Stimulated activated CD4-positive, alpha-beta T cell treated with anti-CD3 and anti-CD28 coated beads, TNF-alpha, amount 100 ng/mL, for 1 hour (primary cell): ENCODE measurements around the gene CASP2.

Experiments
- DNase-seq, 3 donors: peaks; one replicate each; pipeline ENCODE4 v3.0.0-alpha.2; 2020; ENCODE audit warnings: low read depth in 3 of 3, low spot score in 1 of 3

CASP2 gene

DNA sequence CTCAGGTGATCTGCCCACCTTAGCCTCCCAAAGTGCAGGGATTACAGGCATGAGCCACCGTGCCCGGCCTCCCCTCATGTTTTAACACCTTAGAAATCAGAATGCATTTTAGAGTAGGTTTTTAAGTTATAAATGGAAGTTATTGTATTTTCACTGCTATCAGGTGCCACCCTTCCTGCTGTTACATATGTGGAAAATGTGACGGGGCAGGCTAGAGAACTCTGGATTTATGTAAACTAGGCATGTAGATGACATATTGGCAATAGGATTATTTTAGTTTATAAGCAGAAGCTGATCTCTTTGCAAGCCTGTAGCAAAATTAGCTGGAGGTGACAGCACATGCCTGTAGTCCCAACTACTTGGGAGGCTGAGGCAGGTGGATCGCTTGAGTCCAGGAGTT lies 2.1 kb downstream of the CASP2 start:
- no peak for DNase-seq

DNA sequence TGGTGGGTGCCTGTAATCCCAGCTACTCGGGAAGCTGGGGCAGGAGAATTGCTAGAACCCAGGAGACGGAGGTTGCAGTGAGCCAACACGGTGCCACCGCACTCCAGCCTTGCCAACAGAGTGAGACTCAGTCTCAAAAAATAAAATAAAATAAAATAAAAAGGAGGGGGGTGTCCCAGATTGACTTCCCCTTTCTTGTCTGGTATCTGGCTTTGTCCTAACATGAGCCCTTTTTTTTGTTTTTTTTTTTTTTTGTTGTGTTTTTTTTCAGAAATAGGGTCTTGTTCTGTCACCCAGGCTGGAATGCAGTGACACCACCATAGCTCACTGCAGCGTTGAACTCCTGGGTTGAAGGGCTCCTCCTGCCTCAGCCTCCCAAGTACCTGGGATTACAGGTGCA lies 4.7 kb downstream of the CASP2 start:
- no peak for DNase-seq

DNA sequence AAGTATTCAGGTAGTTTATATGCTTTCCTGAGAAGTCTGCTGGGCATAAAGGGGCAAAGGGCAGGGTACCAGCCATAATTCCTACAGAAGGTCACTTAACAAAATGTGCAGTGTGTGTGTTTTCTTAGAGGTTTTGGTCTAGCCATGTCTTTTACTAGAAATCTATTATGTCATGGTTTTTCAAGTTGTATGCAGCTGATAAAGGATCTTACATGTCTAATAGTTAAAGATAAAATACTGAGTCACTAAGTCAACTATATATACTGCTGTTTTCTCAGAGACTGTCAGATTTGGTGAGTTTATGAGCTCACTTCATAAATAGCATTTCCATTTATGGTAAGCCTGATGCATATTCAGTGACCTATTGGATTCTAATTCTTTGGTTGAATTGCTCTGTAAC lies 7.7 kb downstream of the CASP2 start:
- no peak for DNase-seq

DNA sequence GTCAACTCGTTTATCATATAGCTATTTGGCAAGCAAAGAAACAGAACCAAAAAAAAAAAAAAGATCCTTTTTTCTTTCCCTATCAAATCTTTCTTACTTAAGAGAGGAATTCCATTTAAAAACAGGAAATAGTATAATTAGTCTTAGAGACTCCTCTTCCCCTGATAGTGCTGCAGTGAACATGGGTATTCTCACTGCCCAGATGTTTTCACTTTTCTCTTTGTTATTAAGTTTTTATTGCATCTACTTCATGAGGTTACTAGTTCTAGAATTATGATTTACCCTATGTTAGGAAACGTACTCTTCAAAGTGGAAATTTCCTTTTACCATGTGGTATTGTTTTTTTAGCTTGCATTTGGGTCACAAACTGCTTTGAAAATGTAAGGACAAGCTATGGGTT lies 8.5 kb downstream of the CASP2 start:
- no peak for DNase-seq

GRCh38 chr7:143299346-143299745 lies 11.2 kb downstream of the CASP2 start:
- DNase-seq: no peak

DNA sequence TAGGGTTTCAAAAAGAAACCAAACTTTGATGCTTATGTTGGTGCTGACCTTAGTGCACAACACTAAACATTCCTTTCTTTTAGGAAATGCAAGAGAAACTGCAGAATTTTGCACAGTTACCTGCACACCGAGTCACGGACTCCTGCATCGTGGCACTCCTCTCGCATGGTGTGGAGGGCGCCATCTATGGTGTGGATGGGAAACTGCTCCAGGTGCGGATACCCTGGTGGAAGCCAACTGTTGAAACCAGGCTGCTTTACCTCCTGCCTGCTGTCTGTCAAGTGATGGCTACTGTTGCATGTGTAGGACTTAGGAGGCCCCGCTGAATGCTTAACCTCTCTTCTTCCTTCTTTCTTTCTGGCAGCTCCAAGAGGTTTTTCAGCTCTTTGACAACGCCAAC lies 11.7 kb downstream of the CASP2 start:
- DNase-seq: peak; percentile 34 to 43 (median 42)

DNA sequence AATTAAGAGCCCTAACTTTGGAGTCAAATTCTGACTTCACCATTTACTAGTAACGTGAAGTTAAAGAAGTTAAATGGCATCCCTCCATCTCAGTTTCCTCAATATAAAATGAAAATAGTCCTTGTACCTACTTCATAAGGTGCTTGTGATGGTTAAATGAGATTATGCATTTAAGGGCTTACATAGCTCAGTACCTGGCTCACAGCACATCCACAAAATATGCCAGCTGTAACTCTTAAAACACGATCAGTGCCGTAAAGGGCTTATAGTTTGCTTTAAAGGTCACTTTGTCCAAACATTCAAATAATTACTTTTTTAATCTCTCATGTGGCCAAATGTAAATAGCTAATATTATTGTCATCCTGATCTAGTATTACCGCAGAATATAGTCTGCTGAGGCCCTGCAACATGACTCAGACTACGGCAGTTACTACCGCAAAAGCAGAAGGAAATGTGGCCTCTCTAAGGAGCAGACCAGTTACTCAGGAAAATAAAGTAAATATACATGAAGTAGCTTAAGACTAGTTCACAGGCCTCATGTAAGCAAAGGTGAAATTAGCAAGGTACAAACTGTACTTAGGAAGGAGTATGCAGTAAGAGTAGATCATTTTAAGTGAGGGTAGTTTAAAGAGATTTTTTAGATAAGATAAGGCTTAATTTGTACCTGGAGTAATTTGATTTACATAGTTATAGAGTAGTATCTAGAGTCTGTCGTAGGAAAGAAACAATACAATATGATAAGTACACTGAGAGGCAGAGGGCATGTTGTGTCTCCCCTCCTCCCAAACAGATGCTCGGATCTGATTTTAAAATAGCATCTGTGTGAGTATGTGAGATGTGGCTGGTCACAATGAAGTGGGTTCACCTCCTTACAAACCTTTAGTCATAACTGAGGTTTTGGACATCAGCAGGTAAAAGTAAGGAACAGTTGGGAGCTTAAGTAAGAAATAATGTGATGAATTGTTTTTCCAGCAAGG lies 13.1 kb downstream of the CASP2 start:
- no peak for DNase-seq

GRCh38 chr7:143303733-143304132 lies 15.6 kb downstream of the CASP2 start:
- DNase-seq: no peak

GRCh38 chr7:143304938-143305337 lies 16.8 kb downstream of the CASP2 start:
- no peak for DNase-seq

DNA sequence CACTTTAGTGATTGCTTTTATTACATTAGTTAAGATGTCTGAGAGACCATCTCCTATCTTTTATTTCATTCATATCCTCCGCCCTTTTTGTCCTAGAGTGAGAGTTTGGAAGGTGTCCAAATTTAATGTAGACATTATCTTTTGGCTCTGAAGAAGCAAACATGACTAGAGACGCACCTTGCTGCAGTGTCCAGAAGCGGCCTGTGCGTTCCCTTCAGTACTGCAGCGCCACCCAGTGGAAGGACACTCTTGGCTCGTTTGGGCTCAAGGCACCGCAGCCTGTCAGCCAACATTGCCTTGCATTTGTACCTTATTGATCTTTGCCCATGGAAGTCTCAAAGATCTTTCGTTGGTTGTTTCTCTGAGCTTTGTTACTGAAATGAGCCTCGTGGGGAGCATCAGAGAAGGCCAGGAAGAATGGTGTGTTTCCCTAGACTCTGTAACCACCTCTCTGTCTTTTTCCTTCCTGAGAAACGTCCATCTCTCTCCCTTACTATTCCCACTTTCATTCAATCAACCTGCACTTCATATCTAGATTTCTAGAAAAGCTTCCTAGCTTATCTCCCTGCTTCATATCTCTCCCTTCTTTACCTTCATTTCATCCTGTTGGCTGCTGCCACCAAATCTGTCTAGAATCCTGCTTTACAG lies 17.4 kb downstream of the CASP2 start:
- peak; percentile 27 to 65 (median 35) for DNase-seq

- DNase-seq: no peak
Observed at GRCh38 chr7:143308632-143309031, 20.5 kb downstream of the CASP2 start.

- no peak for DNase-seq
Observed at GRCh38 chr7:143314127-143314526, 26.0 kb downstream of the CASP2 start.

GRCh38 chr7:143315776-143316175 lies 27.6 kb downstream of the CASP2 start, which contains the start of gene CLCN1:
CLCN1 (plus strand) TSS chr7:143316111; CDS start chr7:143316213, 102 bp downstream.
- DNase-seq: no peak

DNA sequence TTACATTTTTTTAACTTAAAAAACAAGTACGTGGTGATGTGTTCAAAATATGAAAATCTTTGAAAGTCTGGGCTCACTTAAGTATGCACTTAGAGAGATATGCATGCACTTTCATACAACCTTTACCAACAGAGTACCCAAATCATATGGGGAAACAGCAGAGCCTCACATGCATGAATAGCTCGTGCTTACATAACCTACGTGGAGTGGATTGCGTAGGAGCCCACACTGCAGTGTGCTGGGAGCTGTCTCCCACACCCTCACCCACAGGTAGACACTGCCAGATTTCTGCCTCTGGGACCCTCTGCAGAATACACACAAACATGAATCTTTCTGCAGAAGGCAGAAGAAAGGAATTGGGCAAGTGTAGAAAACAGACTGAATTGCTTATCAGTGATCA lies 28.3 kb downstream of the CASP2 start:
- DNase-seq: no peak

- DNase-seq: no peak
Observed at GRCh38 chr7:143318661-143319060, 30.5 kb downstream of the CASP2 start.

DNA sequence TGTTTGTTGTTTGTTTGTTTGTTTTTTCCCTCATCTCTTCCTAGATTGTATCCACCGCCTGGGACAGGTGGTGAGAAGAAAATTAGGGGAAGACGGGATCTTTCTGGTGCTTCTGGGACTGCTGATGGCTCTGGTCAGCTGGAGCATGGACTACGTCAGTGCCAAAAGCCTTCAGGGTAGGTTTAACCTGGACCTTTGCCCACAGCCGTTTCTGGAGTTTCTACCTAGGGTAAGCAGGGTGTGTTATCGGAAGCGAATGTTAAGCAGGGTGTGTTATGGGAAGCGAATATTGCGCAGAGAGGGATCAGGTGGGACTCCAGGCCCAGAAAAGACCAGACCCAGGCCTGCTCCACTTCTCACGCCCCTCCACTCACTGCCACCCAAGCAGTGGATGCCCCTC lies 32.5 kb downstream of the CASP2 start:
- no peak for DNase-seq

- no peak for DNase-seq
Observed at GRCh38 chr7:143321242-143321641, 33.1 kb downstream of the CASP2 start.

DNA sequence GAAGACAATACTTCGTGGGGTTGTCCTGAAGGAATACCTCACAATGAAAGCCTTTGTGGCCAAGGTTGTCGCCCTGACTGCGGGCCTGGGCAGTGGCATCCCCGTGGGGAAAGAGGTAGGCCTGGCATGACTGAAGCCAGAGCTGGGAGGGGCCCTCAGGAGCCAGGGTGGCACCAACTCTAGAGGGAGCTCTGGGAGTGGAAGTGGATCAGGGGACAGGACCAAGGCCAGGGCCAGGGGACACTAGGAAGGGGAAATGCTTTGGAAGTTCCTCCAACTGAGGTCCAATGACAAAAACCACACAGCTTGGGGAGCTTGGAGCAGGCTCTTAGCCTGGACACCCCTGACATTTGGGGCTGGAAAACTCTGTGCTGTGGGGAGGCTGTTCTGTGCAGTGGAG lies 33.6 kb downstream of the CASP2 start:
- DNase-seq: no peak

- DNase-seq: no peak
Observed at GRCh38 chr7:143322760-143323633, 34.8 kb downstream of the CASP2 start.

GRCh38 chr7:143323653-143324052 lies 35.5 kb downstream of the CASP2 start:
- DNase-seq: no peak

GRCh38 chr7:143325240-143325639 lies 37.1 kb downstream of the CASP2 start:
- DNase-seq: no peak
